Loucy (cell line): Measurements from ENCODE around the gene COL6A2.

Source experiments
- EZH2phosphoT487 ChIP-seq: fragments of 200-600 bp; IDR thresholded peaks from 2 replicates; pipeline ENCODE4 v1.6.1; 2018; ENCODE audit warnings: antibody characterized with exemption, mild to moderate bottlenecking, moderate library complexity, borderline replicate concordance
- TF ChIP-seq, protein P1 (sequence below): fragments of 200-600 bp; sonication (generic); conservative IDR thresholded peaks from 2 replicates; pipeline ENCODE4 v1.5.1; 2014; ENCODE audit warnings: mild to moderate bottlenecking, antibody characterized with exemption, low read length

DNA sequence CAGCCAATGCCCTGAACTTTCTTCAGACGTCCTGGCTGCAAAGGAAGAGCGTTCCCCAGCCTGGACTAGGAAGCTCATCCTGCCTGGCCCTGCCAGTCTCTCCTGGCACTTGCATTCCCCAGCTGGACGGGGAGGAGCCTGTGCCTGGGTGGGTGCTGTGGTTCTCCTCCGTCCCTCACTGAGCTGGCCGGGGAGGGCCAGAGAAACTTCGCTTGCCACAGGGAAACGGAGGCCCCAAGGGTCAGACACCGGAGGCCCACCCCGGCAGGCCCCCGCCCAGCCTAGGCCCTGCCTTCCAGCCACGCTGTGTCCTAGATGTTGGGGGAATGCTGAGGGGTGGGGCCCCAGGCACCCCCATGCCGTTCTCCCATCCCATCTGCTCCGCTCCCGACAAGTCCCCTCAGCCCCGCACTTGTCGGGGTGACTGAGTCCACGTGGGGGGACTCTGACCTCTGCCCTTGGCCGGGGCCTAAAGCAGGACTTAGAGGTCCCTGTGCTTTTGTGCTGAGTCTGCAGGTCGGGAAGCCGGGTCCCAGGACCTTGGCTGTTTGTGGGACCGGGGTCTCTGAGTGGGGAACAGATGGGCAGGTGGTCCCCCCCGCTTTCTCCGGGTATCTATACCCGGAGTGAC is 52.7 kb downstream of the COL6A2 start:
- TF ChIP-seq, protein P1, sequence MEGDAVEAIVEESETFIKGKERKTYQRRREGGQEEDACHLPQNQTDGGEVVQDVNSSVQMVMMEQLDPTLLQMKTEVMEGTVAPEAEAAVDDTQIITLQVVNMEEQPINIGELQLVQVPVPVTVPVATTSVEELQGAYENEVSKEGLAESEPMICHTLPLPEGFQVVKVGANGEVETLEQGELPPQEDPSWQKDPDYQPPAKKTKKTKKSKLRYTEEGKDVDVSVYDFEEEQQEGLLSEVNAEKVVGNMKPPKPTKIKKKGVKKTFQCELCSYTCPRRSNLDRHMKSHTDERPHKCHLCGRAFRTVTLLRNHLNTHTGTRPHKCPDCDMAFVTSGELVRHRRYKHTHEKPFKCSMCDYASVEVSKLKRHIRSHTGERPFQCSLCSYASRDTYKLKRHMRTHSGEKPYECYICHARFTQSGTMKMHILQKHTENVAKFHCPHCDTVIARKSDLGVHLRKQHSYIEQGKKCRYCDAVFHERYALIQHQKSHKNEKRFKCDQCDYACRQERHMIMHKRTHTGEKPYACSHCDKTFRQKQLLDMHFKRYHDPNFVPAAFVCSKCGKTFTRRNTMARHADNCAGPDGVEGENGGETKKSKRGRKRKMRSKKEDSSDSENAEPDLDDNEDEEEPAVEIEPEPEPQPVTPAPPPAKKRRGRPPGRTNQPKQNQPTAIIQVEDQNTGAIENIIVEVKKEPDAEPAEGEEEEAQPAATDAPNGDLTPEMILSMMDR: no peak
- no peak for TF ChIP-seq EZH2phosphoT487
